Testis (tissue), 3 donors: ENCODE measurements around the gene ADRA2A. TPM values are rescaled to one million over a fixed set of nuclear protein-coding genes. Genes with fewer than 3 reads are reported as not detected.

Source experiments
- DNase-seq: peaks from one replicate; pipeline ENCODE4 v3.0.0-alpha.2; 2019
- H3K27ac ChIP-seq, 2 donors: fragments of 200-600 bp; sonication (generic); one replicate each; pipeline ENCODE4 v1.5.1; 2019
- H3K27me3 ChIP-seq: fragments of 200-600 bp; sonication (generic); one replicate; pipeline ENCODE4 v1.5.1; 2019
- H3K36me3 ChIP-seq: fragments of 200-600 bp; sonication (generic); one replicate; pipeline ENCODE4 v1.5.1; 2017; ENCODE audit warnings: low read depth; ENCODE audit errors: missing control alignments
- H3K4me1 ChIP-seq: fragments of 200-600 bp; sonication (generic); one replicate; pipeline ENCODE4 v1.5.1; 2019
- H3K4me3 ChIP-seq, 2 donors: fragments of 200-600 bp; sonication (generic); one replicate each; pipeline ENCODE4 v1.5.1; 2017 to 2019
- H3K9me3 ChIP-seq: fragments of 200-600 bp; sonication (generic); one replicate; pipeline ENCODE4 v1.5.1; 2017
- POLR2A ChIP-seq: fragments of 450-650 bp; IDR thresholded peaks from one replicate; pipeline ENCODE4 v1.6.1; 2017; ENCODE audit warnings: antibody characterized with exemption, mild to moderate bottlenecking, moderate library complexity
- WGBS, 2 donors: methylation state at CpG; one replicate each; pipeline ENCODE4 v1.1.5; 2018; 5-methylcytosine and 5-hydroxymethylcytosine counted together
- intact Hi-C: fragments of 100-400 bp; cut with DNase I; formaldehyde crosslinking; loops from one replicate; pipeline ENCODE4 v1.15.1; 2023; ENCODE audit warnings: low total_unique reads
- polyA plus RNA-seq: library from polyadenylated mRNA; stranded (reverse); fragments of 350-450 nt; fragmentation: Illumina TruSeq; extraction: RNeasy Lipid Tissue Mini Kit (QIAGEN cat#74804); gene quantifications from one replicate; pipeline ENCODE4 v1.2.3, GENCODE V29; 2014; ENCODE audit warnings: low read depth, low replicate concordance; ENCODE audit not compliant: insufficient read depth
- total RNA-seq, 2 donors: library from RNA; depleted of rRNA; stranded (reverse); fragments of >200 nt; gene quantifications; one replicate each; pipeline ENCODE4 v1.2.3, GENCODE V29; 2016
- TF ChIP-seq, protein P1 (sequence below), 3 experiments: fragments of 450-650 bp in 2 of 3; fragments of 200-600 bp in 1 of 3; sonication (generic) in 1 of 3; IDR thresholded peaks; one replicate each; pipeline ENCODE4 v1.5.1; 2016 to 2019; ENCODE audit warnings: antibody characterized with exemption in 3 of 3, mild to moderate bottlenecking in 2 of 3, moderate library complexity in 1 of 3

The ADRA2A gene
- total and polyA plus RNA-seq, 3 donors from 2014 or later = 5.7 to 6.9 (median 6.5) TPM

DNA sequence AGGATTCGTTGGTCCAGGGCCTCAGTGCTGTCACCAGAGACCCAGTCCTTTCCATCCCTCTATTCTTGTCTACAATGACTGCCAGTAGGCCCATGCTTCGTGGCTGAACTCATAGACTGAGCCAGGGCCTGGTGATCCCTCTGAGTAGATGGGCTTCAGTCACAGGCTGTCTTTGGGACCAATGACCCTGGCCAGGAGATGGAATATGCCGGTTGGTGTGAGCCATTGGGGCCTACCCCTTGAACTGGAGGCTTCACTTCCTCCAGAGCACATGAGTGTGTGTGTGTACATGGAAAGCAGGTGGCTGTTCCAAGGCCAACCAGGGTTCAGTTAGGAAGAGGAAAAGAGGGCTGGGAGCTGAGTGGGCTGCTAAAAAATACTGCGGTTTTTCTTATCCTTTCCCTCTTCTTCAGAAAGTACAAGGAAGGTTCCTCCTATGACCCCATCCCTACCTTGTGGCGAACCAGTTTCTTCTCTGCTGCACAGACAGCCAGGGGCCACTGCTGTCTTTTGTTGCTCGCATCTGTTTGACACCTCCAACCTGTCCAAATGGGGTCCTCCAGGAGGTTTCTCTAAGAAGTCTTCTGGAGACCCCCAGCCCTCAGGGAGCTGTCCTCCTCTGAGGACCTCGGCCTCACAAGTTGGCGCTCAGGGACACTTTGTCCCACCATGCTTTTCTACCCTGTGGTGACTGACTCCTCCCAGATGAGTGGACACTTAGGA is 36.6 kb downstream of the ADRA2A start:
- no peak for TF ChIP-seq POLR2A
- TF ChIP-seq, protein P1, sequence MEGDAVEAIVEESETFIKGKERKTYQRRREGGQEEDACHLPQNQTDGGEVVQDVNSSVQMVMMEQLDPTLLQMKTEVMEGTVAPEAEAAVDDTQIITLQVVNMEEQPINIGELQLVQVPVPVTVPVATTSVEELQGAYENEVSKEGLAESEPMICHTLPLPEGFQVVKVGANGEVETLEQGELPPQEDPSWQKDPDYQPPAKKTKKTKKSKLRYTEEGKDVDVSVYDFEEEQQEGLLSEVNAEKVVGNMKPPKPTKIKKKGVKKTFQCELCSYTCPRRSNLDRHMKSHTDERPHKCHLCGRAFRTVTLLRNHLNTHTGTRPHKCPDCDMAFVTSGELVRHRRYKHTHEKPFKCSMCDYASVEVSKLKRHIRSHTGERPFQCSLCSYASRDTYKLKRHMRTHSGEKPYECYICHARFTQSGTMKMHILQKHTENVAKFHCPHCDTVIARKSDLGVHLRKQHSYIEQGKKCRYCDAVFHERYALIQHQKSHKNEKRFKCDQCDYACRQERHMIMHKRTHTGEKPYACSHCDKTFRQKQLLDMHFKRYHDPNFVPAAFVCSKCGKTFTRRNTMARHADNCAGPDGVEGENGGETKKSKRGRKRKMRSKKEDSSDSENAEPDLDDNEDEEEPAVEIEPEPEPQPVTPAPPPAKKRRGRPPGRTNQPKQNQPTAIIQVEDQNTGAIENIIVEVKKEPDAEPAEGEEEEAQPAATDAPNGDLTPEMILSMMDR (IDR thresholded peaks at IDR 0.05) = no peak
- Histone ChIP-seq H3K9me3 (no peaks in the 10 kb centered on the region), H3K27ac (no peak overlapping the region), H3K4me3 (no peak overlapping the region), H3K27me3 (no peaks in the 10 kb centered on the region), H3K36me3 (no peaks in the 10 kb centered on the region), H3K4me1 (no peaks in the 10 kb centered on the region)
- intact Hi-C loops = no loop called here
- WGBS, 2 donors = 94 to 96% methylated on average over 7 to 8 of the region's 8 CpGs
- DNase-seq = no peak

DNA sequence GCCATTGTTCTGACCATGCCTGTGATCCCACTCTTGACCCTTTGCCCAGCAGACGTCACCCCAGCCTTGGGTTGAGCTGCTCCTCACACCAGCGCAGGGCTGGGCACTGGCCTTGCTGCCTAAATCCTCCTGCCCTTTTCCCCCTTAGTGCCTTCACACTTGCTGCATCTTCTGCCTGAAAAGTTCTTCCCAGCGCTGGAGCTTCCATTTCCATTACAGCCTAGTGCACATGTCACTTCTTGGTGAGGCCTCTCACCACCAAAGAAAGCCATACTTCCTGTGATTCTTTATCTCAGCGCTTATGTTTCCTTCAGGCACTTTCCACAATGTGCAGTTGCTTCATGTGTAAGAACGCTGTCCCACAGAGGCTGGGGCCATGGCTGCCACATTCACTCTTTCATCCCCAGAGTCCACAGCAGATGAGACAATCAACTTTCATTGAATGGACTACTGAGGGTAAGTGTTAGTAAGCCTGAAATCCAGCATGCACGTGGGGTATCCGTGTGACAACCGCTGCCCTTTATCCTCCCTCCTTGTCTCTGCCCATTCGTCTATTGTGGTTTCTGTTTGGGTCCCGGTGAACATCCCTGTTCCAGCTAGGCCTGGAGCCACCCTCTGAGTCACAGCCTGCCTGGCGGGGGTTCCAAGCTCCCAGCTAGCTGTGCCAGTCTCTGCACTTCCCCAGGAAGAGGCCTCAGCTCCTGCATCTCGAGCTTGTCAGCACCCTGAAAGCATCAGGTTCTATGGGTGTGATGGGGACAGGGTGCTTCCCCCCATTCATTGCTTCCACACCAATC is 37.3 kb downstream of the ADRA2A start:
- Histone ChIP-seq H3K27me3 (no peaks in the 10 kb centered on the region), H3K9me3 (no peaks in the 10 kb centered on the region), H3K36me3 (no peaks in the 10 kb centered on the region), H3K4me3 (no peak overlapping the region), H3K27ac (no peak overlapping the region), H3K4me1 (no peaks in the 10 kb centered on the region)
- DNase-seq = no peak
- intact Hi-C loops = no loop called here
- TF ChIP-seq, protein P1 (IDR thresholded peaks at IDR 0.05) = no peak
- TF ChIP-seq POLR2A = no peak
- 80 to 89% methylated on average over 12 of the region's 12 CpGs for WGBS, 2 donors

DNA sequence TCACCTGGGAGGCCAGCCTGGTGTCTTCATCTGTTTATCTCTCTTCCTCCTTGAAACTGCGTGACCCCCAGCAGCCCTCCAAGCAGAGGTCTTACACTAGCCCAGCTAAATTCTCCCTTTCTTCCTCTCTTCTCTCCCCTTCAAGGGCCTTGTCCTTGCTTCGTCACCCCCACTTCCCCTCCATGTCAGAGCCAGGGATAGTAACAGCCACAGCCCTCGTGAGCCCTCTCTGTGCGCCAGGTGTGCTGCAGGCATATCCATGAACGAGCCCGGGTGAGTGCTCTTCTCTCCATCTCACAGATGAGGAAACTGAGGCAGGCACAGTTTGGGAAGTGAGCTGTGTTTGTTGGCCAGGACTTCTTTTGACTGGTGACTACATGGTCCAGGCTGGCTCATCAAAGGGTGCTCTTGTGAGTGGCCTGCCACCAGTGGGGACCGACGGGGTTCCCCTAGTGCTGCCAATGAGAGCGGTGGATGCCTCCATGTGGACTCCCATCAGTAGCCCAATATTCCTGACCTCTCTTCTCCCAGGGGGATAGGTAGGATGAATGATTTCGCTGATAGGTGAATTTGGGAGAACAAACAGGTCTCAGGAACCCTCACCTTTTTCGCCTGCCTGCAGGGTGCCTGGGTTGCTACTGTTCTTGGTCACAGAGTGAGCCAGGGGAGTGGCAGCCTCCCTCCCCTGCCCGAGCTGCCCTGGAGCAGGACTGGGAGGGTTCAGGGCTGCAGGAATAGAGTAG is 38.1 kb downstream of the ADRA2A start:
- WGBS, 2 donors = 88 to 94% methylated on average over 8 to 12 of the region's 12 CpGs
- no peaks in the 10 kb centered on the region for H3K27me3 ChIP-seq
- DNase-seq = no peak
- intact Hi-C loops = no loop called here
- no peaks in the 10 kb centered on the region for H3K36me3 ChIP-seq
- no peak overlapping the region for H3K27ac ChIP-seq
- no peaks in the 10 kb centered on the region for H3K4me1 ChIP-seq
- H3K4me3 ChIP-seq = no peak overlapping the region
- TF ChIP-seq POLR2A = no peak
- TF ChIP-seq, protein P1 (IDR thresholded peaks at IDR 0.05) = no peak
- no peaks in the 10 kb centered on the region for H3K9me3 ChIP-seq

DNA sequence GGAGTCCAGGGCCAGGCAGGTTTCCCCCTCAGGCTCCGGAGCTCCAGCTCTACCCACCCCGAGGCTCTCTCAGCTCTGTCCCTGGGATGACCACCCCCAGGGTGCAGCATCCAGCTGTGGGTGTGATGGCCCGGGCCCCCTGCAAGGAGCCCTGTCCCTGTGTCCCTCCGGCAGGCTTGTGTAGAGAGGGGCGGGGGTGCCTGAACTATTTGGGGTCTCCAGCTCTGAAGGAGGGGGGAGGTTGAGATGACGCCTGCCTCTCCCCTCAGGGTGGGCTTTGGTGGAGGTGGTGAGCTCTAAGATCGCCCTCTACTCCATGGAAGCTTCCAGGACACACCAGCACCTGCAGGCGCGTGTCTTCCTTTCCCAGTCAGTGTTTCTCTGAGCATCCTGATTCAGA is 39.4 kb downstream of the ADRA2A start:
- TF ChIP-seq, protein P1 (IDR thresholded peaks at IDR 0.05) = no peak
- TF ChIP-seq POLR2A = no peak
- Histone ChIP-seq H3K27me3 (no peaks in the 10 kb centered on the region), H3K27ac (no peak overlapping the region), H3K36me3 (no peaks in the 10 kb centered on the region), H3K9me3 (no peaks in the 10 kb centered on the region), H3K4me1 (no peaks in the 10 kb centered on the region), H3K4me3 (no peak overlapping the region)
- intact Hi-C loops = no loop called here
- 86 to 92% methylated on average over 6 to 9 of the region's 9 CpGs for WGBS, 2 donors
- DNase-seq = no peak
